ENCODE data around the gene LDLR.

DNA sequence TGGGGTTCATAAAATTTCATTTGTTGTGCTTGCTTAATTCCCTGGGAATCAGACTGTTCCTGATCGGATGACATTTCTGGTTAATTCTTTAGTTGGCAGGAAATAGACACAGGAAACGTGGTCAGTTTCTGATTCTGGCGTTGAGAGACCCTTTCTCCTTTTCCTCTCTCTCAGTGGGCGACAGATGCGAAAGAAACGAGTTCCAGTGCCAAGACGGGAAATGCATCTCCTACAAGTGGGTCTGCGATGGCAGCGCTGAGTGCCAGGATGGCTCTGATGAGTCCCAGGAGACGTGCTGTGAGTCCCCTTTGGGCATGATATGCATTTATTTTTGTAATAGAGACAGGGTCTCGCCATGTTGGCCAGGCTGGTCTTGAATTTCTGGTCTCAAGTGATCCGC is 10.8 kb downstream of the LDLR start:
- TF ChIP-seq POLR2A (IDR thresholded peaks at IDR 0.05) = no peak
- TF ChIP-seq POLR2AphosphoS5 (IDR thresholded peaks at IDR 0.05) = no peak

Measured in sigmoid colon (tissue), 4 donors.